Measurements from ENCODE around the gene ATG13. TPM values are rescaled to one million over a fixed set of nuclear protein-coding genes. Genes with fewer than 3 reads are reported as not detected.
A peak's percentile ranks its signal among the peaks of the same experiment; 100 is the strongest.

ATG13 gene
- total and polyA plus RNA-seq, 7 donors, result 16.8 to 50.7 (median 32.7) TPM

- H3K4me1 ChIP-seq, result peaks cover 21% of the 10 kb centered on the region
- H3K27me3 ChIP-seq (ENCODE audit: insufficient read depth in 3 of 3, low read length in 2 of 3), result no peaks in the 10 kb centered on the region
- H3K36me3 ChIP-seq (ENCODE audit: insufficient read depth in 1 of 2, low read depth in 1 of 2), result peaks cover 0 to 60% of the 10 kb centered on the region in 2 donors
- TF ChIP-seq CTCF (IDR thresholded peaks at IDR 0.05), result no peak
- intact Hi-C loops (cut with DNase I), result no loop called here
- WGBS, 3 donors, result 91 to 93% (median 93%) methylated on average over 22 of the region's 22 CpGs
- H3K9me3 ChIP-seq, result no peaks in the 10 kb centered on the region
- ATAC-seq (no peak), DNase-seq (no peak)
- no peak overlapping the region for H3K4me3 ChIP-seq
- no peak overlapping the region for H3K27ac ChIP-seq
Measured at GRCh38 chr11:46680815-46681214, 63.5 kb downstream of the ATG13 start.

GRCh38 chr11:46681814-46682213 lies 64.5 kb downstream of the ATG13 start:
- Histone ChIP-seq H3K4me1 (peaks cover 19% of the 10 kb centered on the region), H3K9me3 (no peaks in the 10 kb centered on the region), H3K27me3 (ENCODE audit: insufficient read depth in 3 of 3, low read length in 2 of 3) (no peaks in the 10 kb centered on the region), H3K27ac (no peak overlapping the region), H3K36me3 (ENCODE audit: insufficient read depth in 1 of 2, low read depth in 1 of 2) (peaks cover 0 to 65% of the 10 kb centered on the region in 2 donors), H3K4me3 (no peak overlapping the region)
- DNase-seq, result no peak
- no peak for TF ChIP-seq CTCF (IDR thresholded peaks at IDR 0.05)
- no peak for ATAC-seq
- intact Hi-C loops (cut with DNase I), result no loop called here
- WGBS, 3 donors, result 91 to 92% (median 92%) methylated on average over 11 of the region's 11 CpGs

- Histone ChIP-seq H3K36me3 (ENCODE audit: insufficient read depth in 1 of 2, low read depth in 1 of 2) (peaks cover 0 to 67% of the 10 kb centered on the region in 2 donors), H3K27ac (peak overlapping the region; percentile 75), H3K9me3 (no peaks in the 10 kb centered on the region), H3K4me1 (peaks cover 28% of the 10 kb centered on the region), H3K27me3 (ENCODE audit: insufficient read depth in 3 of 3, low read length in 2 of 3) (no peaks in the 10 kb centered on the region), H3K4me3 (no peak overlapping the region)
- no peak for DNase-seq
- TF ChIP-seq CTCF (IDR thresholded peaks at IDR 0.05), result no peak
- intact Hi-C loops (cut with DNase I), result no loop called here
- 83 to 89% (median 85%) methylated on average over 11 of the region's 11 CpGs for WGBS, 3 donors
- ATAC-seq, result peak in 3 of 4 donors; percentile 22 to 28 (median 25)
Measured at GRCh38 chr11:46682773-46683752, 65.7 kb downstream of the ATG13 start.

- no peak for TF ChIP-seq CTCF (IDR thresholded peaks at IDR 0.05)
- Histone ChIP-seq H3K4me3 (no peak overlapping the region), H3K36me3 (ENCODE audit: insufficient read depth in 1 of 2, low read depth in 1 of 2) (peaks cover 0 to 65% of the 10 kb centered on the region in 2 donors), H3K27me3 (ENCODE audit: insufficient read depth in 3 of 3, low read length in 2 of 3) (no peaks in the 10 kb centered on the region), H3K27ac (peak overlapping the region; percentile 75), H3K4me1 (peaks cover 28% of the 10 kb centered on the region), H3K9me3 (no peaks in the 10 kb centered on the region)
- DNase-seq, result no peak
- intact Hi-C loops (cut with DNase I), result no loop called here
- WGBS, 3 donors, result 59 to 60% (median 60%) methylated on average over 3 of the region's 3 CpGs
- peak; percentile 55 to 84 (median 72) for ATAC-seq
Measured at GRCh38 chr11:46684367-46684766, 67.0 kb downstream of the ATG13 start.
